ENCODE measurements around the gene ZRANB1.

The ZRANB1 gene

GRCh38 chr10:125023862-125024496 lies 82.1 kb downstream of the ZRANB1 start:
- peak; percentile 18 for DNase-seq

- DNase-seq = peak; percentile 77
These were observed 82.7 kb downstream of the ZRANB1 start for GRCh38 chr10:125024497-125025234.

DNA sequence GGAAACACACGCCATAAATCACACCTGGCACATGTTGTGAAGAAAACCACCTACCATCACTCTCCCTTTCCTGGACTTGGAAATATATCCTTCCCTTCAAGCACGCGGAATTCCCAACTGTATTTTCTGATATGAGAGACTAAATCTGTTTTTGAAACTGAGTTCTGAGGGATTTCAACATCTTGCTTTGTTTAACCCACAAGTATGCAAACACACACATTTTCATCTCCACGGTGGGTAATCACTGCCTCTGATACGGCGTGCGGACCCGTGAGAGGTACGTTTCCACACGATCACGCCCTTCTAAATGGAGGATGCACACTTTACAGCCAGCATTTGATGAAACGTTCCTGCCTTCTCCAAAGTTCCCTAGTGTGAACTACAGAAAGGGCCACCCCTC lies 83.4 kb downstream of the ZRANB1 start:
- no peak for DNase-seq

GRCh38 chr10:125026036-125026931 lies 84.4 kb downstream of the ZRANB1 start:
- no peak for DNase-seq

- DNase-seq = no peak
These were observed 85.2 kb downstream of the ZRANB1 start for GRCh38 chr10:125026974-125027735.

GRCh38 chr10:125027871-125028869 lies 86.2 kb downstream of the ZRANB1 start:
- DNase-seq = no peak

DNA sequence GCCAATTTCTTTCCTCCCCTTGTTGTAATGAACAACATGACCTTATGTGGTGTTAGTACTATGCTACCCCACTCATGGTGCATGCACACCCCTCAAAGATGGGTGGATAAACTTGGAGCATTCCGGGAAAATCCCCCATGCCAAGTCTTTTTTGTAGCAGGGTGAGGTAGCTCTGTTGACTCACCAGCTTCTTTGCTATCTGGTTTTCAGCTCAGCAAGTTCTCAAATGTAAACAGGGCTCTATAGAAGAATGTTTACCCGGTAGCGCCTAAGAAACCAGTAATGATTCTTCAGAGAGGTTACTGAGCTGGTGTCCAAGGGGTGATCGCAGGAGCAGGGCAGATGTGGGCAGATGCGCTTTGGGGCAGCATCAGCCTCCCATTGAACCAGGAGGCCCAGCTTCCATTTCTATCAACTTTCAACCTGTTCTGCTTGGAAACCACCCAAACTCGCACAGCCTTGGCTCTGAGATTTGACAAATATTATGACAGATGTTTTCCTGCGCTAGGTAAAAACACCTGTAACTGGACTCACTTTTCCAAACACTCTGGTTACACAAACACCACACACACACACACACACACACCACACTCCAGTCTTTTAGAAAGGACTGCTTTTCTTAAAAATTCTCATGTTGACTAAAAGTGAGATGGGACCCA lies 87.8 kb downstream of the ZRANB1 start:
- no peak for DNase-seq

DNA sequence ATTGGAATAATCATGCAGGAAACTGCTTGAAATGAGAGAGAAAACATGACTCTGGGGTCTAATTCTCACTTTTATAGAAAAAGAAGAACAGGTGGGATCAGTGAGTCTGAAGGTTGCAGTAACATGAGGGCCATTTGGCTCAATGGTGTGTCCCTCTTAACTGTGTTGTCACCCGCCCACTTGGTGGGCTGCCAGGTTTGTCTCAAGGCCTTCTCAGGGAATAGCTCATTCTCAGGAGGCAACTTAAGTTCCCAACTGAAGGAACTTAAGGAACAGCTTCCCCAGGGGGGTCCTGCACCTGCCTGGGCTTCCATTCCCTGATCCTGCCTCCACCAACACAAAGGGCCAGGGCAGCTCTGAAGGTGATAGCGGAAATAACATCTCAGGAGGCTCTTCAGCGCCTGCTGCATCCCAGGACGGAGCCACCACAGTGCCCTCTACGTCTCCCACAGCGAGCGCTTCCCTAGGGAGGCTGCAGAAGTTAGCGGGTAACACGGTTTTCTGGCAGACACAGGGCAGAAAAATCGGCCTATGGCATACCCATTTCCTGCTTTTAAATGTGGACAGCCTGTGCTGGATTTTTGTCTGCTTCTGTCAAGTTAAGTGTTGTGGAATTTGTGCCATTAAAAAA lies 88.8 kb downstream of the ZRANB1 start:
- no peak for DNase-seq

DNA sequence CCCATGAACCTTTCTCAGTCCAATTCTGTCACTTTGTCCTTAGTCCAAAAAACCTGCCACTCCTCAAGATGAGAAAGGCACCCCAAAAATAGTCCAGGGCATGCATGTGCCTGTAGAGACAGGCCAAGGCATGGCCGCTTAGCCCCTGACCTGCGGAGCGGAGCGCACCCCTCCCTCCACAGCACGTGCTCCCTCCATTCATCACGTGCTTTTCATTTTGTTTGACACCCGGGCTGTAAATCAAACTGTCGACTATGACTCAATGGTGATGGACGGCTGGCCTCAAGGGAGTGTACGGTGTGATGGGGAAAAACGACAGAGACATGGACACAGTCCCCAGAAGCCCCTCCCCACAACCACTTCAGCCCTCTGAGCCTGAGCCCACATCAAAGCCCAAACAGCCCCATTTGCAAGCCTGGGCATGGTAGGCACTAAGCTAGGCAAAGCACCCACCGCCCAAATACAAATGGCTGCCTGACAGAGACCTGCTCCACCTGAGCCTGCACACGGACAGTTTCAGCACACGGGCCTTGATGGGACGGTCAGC lies 90.6 kb downstream of the ZRANB1 start:
- no peak for DNase-seq

DNA sequence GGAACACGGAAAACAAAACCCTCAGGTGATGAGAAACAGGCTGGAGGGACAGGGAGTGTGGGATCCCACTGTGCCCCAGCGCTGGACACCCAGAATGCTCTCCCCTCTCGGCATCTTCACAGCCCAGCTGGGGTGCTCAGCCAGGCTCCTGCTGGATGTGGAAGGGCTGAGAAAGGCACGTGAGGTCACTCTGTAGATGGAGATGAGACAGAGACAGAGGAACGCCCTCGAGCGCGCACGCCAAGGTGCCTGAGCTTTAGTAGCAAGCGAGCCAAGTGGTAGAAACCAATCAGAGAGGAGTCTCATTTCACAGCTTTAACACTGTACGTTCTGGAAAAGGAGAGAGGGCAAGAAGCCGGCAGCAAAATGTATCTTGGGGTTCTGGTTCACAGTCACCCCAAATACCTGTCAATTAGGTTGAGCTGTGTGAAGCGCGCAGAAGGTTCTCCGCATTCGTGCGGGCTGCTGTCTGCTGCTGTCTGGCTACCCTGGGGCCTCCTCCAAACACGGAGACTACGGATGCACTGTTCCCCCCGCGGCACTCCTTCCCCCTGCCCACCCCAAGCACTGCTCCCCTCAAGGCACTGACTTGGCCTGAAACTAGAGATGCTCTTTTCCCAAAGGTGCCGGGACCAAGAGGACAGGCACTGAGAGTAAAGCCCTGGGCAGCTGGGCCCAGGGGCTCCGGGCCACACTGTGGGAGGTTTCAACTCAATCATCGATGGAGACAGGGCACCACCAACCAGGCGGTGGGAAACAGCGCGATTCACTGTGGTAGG lies 91.4 kb downstream of the ZRANB1 start:
- DNase-seq = no peak

- DNase-seq = no peak
These were observed 92.8 kb downstream of the ZRANB1 start for GRCh38 chr10:125034675-125035074.

- no peak for DNase-seq
These were observed 93.2 kb downstream of the ZRANB1 start for GRCh38 chr10:125035136-125035535.

DNA sequence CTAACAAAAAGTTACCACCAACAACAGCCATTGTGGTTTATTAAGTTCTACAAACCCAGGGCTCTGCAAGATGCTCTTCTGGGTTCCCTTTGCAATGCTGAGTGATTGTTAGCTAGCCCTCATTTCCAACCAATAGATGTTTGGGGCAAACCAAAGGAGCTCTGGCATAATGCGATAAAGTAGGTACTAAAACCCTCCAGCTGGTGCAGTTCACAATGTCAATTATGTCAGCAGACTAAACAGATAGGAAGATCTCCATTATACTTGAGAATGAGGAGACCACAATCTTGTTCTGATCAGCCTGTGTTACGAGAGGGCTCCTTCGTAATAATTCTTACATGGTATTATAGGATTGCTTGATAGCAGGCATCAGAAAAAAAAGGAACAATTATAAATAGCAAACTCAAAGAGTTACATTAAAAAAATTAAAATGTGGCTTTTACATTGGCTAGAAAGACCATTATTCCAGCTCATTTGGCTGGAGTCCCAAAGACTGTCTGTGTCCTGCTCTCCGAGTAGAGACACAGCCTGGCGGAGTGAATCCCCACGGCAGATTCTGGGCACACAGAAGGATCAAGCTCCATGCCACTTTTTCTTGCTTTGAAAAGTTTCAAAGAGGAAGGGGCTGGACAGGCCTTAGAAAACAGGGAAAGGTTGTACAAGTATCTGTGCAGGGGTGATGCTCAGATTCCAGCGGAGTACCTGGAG lies 93.8 kb downstream of the ZRANB1 start:
- no peak for DNase-seq

DNA sequence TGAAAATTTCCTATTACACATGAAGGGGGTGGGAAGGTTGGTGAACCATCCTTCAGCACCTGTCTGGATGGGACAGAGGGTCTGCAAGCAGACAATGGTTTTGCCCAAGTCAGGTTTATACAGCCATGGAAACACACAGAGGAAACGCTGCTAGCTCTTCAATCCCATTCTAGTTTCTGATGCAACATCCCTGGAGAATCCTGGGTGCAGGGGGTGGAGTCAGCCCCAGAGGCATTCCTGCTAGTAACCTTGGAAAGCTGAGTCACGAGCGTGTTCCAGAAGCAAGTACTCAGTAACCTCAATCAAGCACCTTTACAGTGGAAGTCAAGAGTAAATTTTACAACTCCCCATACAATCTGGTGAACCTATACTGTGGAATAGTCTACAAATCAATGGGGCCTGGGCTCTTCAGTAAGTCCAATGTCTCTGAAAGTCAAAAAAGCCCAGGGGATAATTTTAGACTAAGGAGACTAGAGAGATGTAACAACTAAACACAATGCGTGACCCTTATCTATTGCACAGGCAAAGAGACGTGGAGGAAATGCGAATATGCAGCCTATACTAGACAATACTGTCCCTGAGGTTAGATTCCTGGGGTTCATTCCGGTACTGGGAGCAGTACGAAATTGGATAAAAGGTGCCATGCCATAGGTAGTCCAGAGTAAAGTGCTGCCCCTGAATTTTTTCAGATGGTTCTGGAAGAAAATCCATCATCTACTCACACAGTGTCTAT lies 95.4 kb downstream of the ZRANB1 start:
- no peak for DNase-seq
